C4-2B (cell line): ENCODE data around the gene CADPS2.

Source experiments
- H3K27ac ChIP-seq: fragments of 450-650 bp; 2 replicates; pipeline ENCODE4 v1.5.1; 2017
- ZFX ChIP-seq: fragments of 450-650 bp; IDR thresholded peaks from 2 replicates; pipeline ENCODE4 v1.6.1; 2017
- TF ChIP-seq, protein P1 (sequence below): fragments of 450-650 bp; conservative IDR thresholded peaks from 2 replicates; pipeline ENCODE4 v1.5.1; 2017; ENCODE audit warnings: mild to moderate bottlenecking

The CADPS2 gene

GRCh38 chr7:122616951-122617350 is 269.3 kb downstream of the CADPS2 start:
- TF ChIP-seq, protein P1, sequence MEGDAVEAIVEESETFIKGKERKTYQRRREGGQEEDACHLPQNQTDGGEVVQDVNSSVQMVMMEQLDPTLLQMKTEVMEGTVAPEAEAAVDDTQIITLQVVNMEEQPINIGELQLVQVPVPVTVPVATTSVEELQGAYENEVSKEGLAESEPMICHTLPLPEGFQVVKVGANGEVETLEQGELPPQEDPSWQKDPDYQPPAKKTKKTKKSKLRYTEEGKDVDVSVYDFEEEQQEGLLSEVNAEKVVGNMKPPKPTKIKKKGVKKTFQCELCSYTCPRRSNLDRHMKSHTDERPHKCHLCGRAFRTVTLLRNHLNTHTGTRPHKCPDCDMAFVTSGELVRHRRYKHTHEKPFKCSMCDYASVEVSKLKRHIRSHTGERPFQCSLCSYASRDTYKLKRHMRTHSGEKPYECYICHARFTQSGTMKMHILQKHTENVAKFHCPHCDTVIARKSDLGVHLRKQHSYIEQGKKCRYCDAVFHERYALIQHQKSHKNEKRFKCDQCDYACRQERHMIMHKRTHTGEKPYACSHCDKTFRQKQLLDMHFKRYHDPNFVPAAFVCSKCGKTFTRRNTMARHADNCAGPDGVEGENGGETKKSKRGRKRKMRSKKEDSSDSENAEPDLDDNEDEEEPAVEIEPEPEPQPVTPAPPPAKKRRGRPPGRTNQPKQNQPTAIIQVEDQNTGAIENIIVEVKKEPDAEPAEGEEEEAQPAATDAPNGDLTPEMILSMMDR: no peak
- no peak for TF ChIP-seq ZFX
- H3K27ac ChIP-seq: no peak overlapping the region

GRCh38 chr7:122605929-122606328 is 280.3 kb downstream of the CADPS2 start:
- TF ChIP-seq, protein P1: no peak
- no peak for TF ChIP-seq ZFX
- H3K27ac ChIP-seq: no peak overlapping the region

GRCh38 chr7:122604251-122604650 is 282.0 kb downstream of the CADPS2 start:
- TF ChIP-seq ZFX: no peak
- TF ChIP-seq, protein P1: no peak
- no peak overlapping the region for H3K27ac ChIP-seq

DNA sequence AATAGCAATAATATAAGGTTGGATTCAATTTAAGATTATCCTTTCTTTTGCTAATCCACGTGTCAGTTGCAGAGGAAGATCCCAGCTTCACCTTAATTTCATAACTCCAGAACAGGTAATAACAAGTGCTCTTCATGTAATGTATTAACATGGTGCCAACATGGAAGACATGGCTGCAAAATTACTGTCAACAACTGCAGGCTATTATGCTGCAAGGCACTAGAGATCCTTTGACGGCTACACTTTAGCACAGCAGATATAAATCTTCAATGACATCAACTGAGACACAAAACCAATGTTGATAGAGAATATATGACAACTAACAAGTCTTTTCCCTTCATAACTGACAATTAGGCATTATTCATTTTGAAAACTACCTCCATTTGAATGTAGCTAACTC is 283.5 kb downstream of the CADPS2 start:
- TF ChIP-seq, protein P1: no peak
- TF ChIP-seq ZFX: no peak
- no peak overlapping the region for H3K27ac ChIP-seq

- TF ChIP-seq, protein P1: no peak
- no peak for TF ChIP-seq ZFX
Observed at GRCh38 chr7:122600630-122601029, 285.6 kb downstream of the CADPS2 start.

GRCh38 chr7:122600042-122600441 is 286.2 kb downstream of the CADPS2 start:
- no peak for TF ChIP-seq ZFX
- TF ChIP-seq, protein P1: no peak
- no peak overlapping the region for H3K27ac ChIP-seq

More at GRCh38 chr7:122600630-122601029, 285.6 kb downstream of the CADPS2 start:
- H3K27ac ChIP-seq: no peak overlapping the region

- H3K27ac ChIP-seq: no peak overlapping the region
- TF ChIP-seq, protein P1: no peak
- no peak for TF ChIP-seq ZFX
Observed at GRCh38 chr7:122597277-122597676, 289.0 kb downstream of the CADPS2 start.
